Right ventricle myocardium superior (tissue), 1 donor: Measurements from ENCODE around the gene RHOA. TPM values are rescaled to one million over a fixed set of nuclear protein-coding genes. Genes with fewer than 3 reads are reported as not detected.
A peak's percentile ranks its signal among the peaks of the same experiment; 100 is the strongest.

Experiments used
- ATAC-seq: fragments of 200-7000 bp; cut with Tn5 transposase; one replicate; pipeline ENCODE4 v1.9.1; 2020; ENCODE audit warnings: mild to moderate bottlenecking; ENCODE audit not compliant: poor library complexity
- DNase-seq: peaks from one replicate; pipeline ENCODE4 v3.0.0-alpha.2; 2020
- intact Hi-C: fragments of 100-400 bp; cut with DNase I; formaldehyde crosslinking; loops from one replicate; pipeline ENCODE4 v1.11.2; 2022
- long read RNA-seq: library from polyadenylated mRNA; unstranded; transcript quantifications from one replicate; pipeline ENCODE4 v2.0.0, GENCODE V29; 2021
- total RNA-seq: library from RNA; stranded (reverse); fragmentation: NEBNext Ultra II Directional; extraction: Animal tissue kit (Norgen Biotek cat#: 25700); gene quantifications from one replicate; pipeline ENCODE4 v1.2.1, GENCODE V29; 2021
- donor health status: DM: no; HTN: yes; CAD: no; lungs with severe emphysema.

Gene RHOA
- 255 TPM for total RNA-seq
- long read RNA-seq, transcript RHOA-202 (5 exons, 2,031 nt) = major isoform, 840 of 868 reads
- long read RNA-seq, partial matches to known transcripts = 9 of 868 reads
- long read RNA-seq, other reads (novel, unspliced or antisense) = 14 of 868 reads

GRCh38 chr3:49411968-49412631, at the start of gene RHOA, which contains the start of gene TCTA:
Gene RHOA, minus strand, starts transcription at chr3:49411976. Its CDS starts 36,387 bp downstream, at chr3:49375589.
Gene TCTA, plus strand, starts transcription at chr3:49412423. Its CDS starts 4 bp downstream, at chr3:49412427.
- intact Hi-C loops = loop anchor here (5.0 kb wide), 1 partner anchor 55 kb away; the partner anchor contains the start of gene GPX1
- ATAC-seq (peak; percentile 93), DNase-seq (peak; percentile 100)

GRCh38 chr3:49460956-49461355, 49.2 kb upstream of the RHOA start:
- DNase-seq (no peak), ATAC-seq (no peak)
- intact Hi-C loops = loop anchor here (10.0 kb wide), 1 partner anchor 214 kb away; the partner anchor contains the start of gene APEH

GRCh38 chr3:49460188-49460890, 48.6 kb upstream of the RHOA start:
- ATAC-seq (no peak), DNase-seq (no peak)
- intact Hi-C loops = loop anchor here (10.0 kb wide), 1 partner anchor 214 kb away; the partner anchor contains the start of gene APEH

GRCh38 chr3:49456466-49456865, 44.7 kb upstream of the RHOA start:
- ATAC-seq = no peak
- intact Hi-C loops = loop anchor here (10.0 kb wide), 1 partner anchor 282 kb away; the partner anchor contains the start of gene KLHDC8B
- no peak for DNase-seq

GRCh38 chr3:49454898-49455681, 43.3 kb upstream of the RHOA start:
- DNase-seq (no peak), ATAC-seq (peak; percentile 70)
- intact Hi-C loops = loop anchor here (10.0 kb wide), 1 partner anchor 280 kb away; the partner anchor contains the start of gene KLHDC8B

GRCh38 chr3:49454458-49454857, 42.7 kb upstream of the RHOA start:
- intact Hi-C loops = loop anchor here (10.0 kb wide), 1 partner anchor 280 kb away; the partner anchor contains the start of gene KLHDC8B
- DNase-seq (no peak), ATAC-seq (peak; percentile 73)

GRCh38 chr3:49453621-49454020, 41.8 kb upstream of the RHOA start:
- ATAC-seq (no peak), DNase-seq (no peak)
- intact Hi-C loops = loop anchor here (10.0 kb wide), 1 partner anchor 279 kb away; the partner anchor contains the start of gene KLHDC8B

- DNase-seq (no peak), ATAC-seq (no peak)
- intact Hi-C loops = loop anchor here (5.0 to 10.0 kb wide), 2 partner anchors 148 to 451 kb away; partner anchors contain the start of gene P4HTM
Measured at GRCh38 chr3:49445391-49445790, 33.6 kb upstream of the RHOA start.

- intact Hi-C loops = no loop called here
- ATAC-seq (no peak), DNase-seq (no peak)
Measured at GRCh38 chr3:49434731-49435130, 23.0 kb upstream of the RHOA start.

GRCh38 chr3:49428752-49429080, 16.9 kb upstream of the RHOA start:
- DNase-seq (no peak), ATAC-seq (peak; percentile 3)
- intact Hi-C loops = no loop called here

GRCh38 chr3:49427586-49427985, 15.8 kb upstream of the RHOA start:
- intact Hi-C loops = no loop called here
- no peak for DNase-seq
- ATAC-seq = no peak

- DNase-seq (no peak), ATAC-seq (no peak)
- intact Hi-C loops = no loop called here
Measured at GRCh38 chr3:49424816-49425215, 13.0 kb upstream of the RHOA start.

- intact Hi-C loops = no loop called here
Measured at GRCh38 chr3:49422379-49423248, 10.8 kb upstream of the RHOA start, which contains the start of gene AMT. Gene AMT, minus strand, starts transcription at chr3:49422473. Its CDS starts 23 bp downstream, at chr3:49422450.

GRCh38 chr3:49421890-49422378, 10.2 kb upstream of the RHOA start:
- no peak for DNase-seq
- intact Hi-C loops = no loop called here
- ATAC-seq = peak; percentile 40

More at GRCh38 chr3:49422379-49423248, 10.8 kb upstream of the RHOA start, which contains the start of gene AMT:
- peak; percentile 79 for DNase-seq
- ATAC-seq = peak; percentile 84

GRCh38 chr3:49417516-49418120, 5.8 kb upstream of the RHOA start:
- ATAC-seq = no peak
- intact Hi-C loops = no loop called here
- DNase-seq = peak; percentile 42

- DNase-seq = no peak
- intact Hi-C loops = no loop called here
- ATAC-seq = no peak
Measured at GRCh38 chr3:49416867-49417266, 5.1 kb upstream of the RHOA start.
